Adrenal gland (tissue), 12 donors: ENCODE results near the gene ACY1. TPM values are rescaled to one million over a fixed set of nuclear protein-coding genes. Genes with fewer than 3 reads are reported as not detected.

ENCODE experiments used
- DNase-seq, 7 donors: peaks; one replicate each; pipeline ENCODE4 v3.0.0-alpha.2; 2019 to 2020
- H3K27ac ChIP-seq, 5 donors: fragments of 200-600 bp; sonication (generic) in 4 of 5; 1 replicate in 3 of 5; 2 replicates in 2 of 5; pipeline versions ENCODE4 v1.5.1 to v1.8.0; 2016 to 2020; ENCODE audit warnings: mild to moderate bottlenecking in 1 of 5
- H3K27me3 ChIP-seq: fragments of 200-600 bp; 2 replicates; pipeline ENCODE4 v1.8.0; 2021
- H3K36me3 ChIP-seq, 2 donors: fragments of 200-600 bp; replicated peaks in 1 of 2; 1 replicate in 1 of 2; 2 replicates in 1 of 2; pipeline versions ENCODE4 v1.5.1 to v1.8.0; 2018 to 2022
- H3K4me1 ChIP-seq, 2 donors: fragments of 200-600 bp; replicated peaks in 1 of 2; 1 replicate in 1 of 2; 2 replicates in 1 of 2; pipeline versions ENCODE4 v1.5.1 to v1.8.0; 2018 to 2021
- H3K4me3 ChIP-seq, 4 donors: fragments of 200-600 bp; sonication (generic) in 3 of 4; one replicate each; pipeline ENCODE4 v1.5.1; 2016 to 2018
- H3K9me3 ChIP-seq, 3 donors: fragments of 200-600 bp; sonication (generic) in 1 of 3; replicated peaks in 1 of 3; 1 replicate in 2 of 3; 2 replicates in 1 of 3; pipeline versions ENCODE4 v1.5.1 to v1.8.0; 2016 to 2021
- CTCF ChIP-seq, 6 experiments: fragments of 450-650 bp in 4 of 6; fragments of 200-600 bp in 2 of 6; sonication (generic) in 1 of 6; IDR thresholded peaks; 1 replicate in 5 of 6; 2 replicates in 1 of 6; pipeline versions ENCODE4 v1.5.1 to v1.8.0; 2016 to 2021; ENCODE audit warnings: antibody characterized with exemption in 6 of 6, mild to moderate bottlenecking in 2 of 6, moderate library complexity in 1 of 6
- POLR2A ChIP-seq, 2 donors: fragments of 450-650 bp; IDR thresholded peaks; one replicate each; pipeline ENCODE4 v1.6.1; 2017; ENCODE audit warnings: antibody characterized with exemption in 2 of 2, mild to moderate bottlenecking in 2 of 2, moderate library complexity in 1 of 2
- WGBS, 4 donors: extraction: QIAGEN DNeasy Blood & Tissue Kit in 2 of 4; methylation state at CpG; one replicate each; pipeline versions ENCODE4 v1.1.5 to v1.1.7; 2013 to 2017; 5-methylcytosine and 5-hydroxymethylcytosine counted together
- intact Hi-C, 2 donors: fragments of 100-400 bp; cut with DNase I; formaldehyde crosslinking; loops; one replicate each; pipeline versions ENCODE4 v1.14.1 to v1.15.0; 2022 to 2023
- polyA plus RNA-seq, 3 donors: library from polyadenylated mRNA; stranded (reverse); fragments of 200-250 nt in 2 of 3; fragments of 350-450 nt in 1 of 3; fragmentation: Illumina TruSeq in 1 of 3; extraction: RNeasy Lipid Tissue Mini Kit (QIAGEN cat#74804) in 1 of 3; gene quantifications; one replicate each; pipeline ENCODE4 v1.2.3, GENCODE V29; 2013 to 2014
- total RNA-seq, 9 donors: library from RNA; depleted of rRNA in 4 of 9; stranded (reverse); fragments of >200 nt in 4 of 9; fragments of 120-200 nt in 1 of 9; fragmentation: NEBNext Ultra II Directional in 1 of 9; extraction: Animal tissue kit (Norgen Biotek cat#: 25700) in 1 of 9; gene quantifications; one replicate each; pipeline versions ENCODE4 v1.1.0 to v1.2.4, GENCODE V29; 2013 to 2023
- donor health status: healthy with polysubstance abuse.
- donor health status: Bipolar disorder and iron deficiency.
- donor health status: DM: yes; HTN: yes; CAD: no.
- donor health status: DM: no; HTN: no; CAD: no.
- donor health status: DM: no; HTN: no; CAD: no.
- donor health status: DM: yes; HTN: yes; CAD: no.

Gene ACY1
- total and polyA plus RNA-seq, 12 donors: 37.3 to 122 (median 74.2) TPM

DNA sequence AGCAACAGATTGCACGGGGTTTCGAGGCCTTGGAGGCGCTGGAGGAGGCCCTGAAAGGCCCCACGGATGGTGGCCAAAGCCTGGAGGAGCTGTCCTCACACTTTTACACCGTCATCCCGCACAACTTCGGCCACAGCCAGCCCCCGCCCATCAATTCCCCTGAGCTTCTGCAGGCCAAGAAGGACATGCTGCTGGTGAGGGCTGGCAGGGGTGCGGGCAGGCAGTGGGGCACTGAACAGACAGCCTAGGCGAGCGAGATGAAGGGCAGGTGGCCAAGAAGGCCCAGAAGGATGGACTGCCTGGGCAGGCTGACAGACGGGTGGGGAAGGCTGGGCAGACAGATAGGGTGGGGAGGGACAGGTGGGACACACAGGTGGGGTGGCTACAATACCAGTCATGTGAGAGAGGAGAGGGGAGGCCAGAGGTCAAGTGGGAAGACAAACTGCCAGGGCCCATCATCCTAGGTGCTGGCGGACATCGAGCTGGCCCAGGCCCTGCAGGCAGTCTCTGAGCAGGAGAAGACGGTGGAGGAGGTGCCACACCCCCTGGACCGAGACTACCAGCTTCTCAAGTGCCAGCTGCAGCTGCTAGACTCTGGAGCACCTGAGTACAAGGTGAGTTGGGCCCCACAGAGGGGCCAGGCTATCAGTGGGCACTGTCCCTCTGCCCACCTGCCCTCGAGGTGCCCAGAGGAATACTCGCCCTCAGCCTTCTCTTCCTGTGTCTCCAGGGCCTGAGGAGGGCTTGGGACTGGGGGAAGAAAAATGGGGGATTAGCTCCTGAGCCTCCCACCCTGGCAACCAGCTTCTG lies 38.1 kb upstream of the ACY1 start:
- H3K4me3 ChIP-seq: no peak overlapping the region
- 83 to 94% (median 92%) methylated on average over 8 to 18 of the region's 18 CpGs for WGBS, 4 donors
- peaks cover 20 to 23% of the 10 kb centered on the region in 2 donors for H3K4me1 ChIP-seq
- no peaks in the 10 kb centered on the region for H3K9me3 ChIP-seq
- no peaks in the 10 kb centered on the region for H3K27me3 ChIP-seq
- peak in 3 of 7 donors; percentile 7 to 21 (median 15) for DNase-seq
- TF ChIP-seq POLR2A (IDR thresholded peaks at IDR 0.05) (no peak), CTCF (IDR thresholded peaks at IDR 0.05) (no peak)
- H3K36me3 ChIP-seq: peaks cover 0 to 30% of the 10 kb centered on the region in 2 donors
- H3K27ac ChIP-seq: no peak overlapping the region
- intact Hi-C loops: loop anchor here in 1 of 2 donors (10.0 kb wide), 1 partner anchor 50 kb away; the partner anchor contains the start of gene RPL29

DNA sequence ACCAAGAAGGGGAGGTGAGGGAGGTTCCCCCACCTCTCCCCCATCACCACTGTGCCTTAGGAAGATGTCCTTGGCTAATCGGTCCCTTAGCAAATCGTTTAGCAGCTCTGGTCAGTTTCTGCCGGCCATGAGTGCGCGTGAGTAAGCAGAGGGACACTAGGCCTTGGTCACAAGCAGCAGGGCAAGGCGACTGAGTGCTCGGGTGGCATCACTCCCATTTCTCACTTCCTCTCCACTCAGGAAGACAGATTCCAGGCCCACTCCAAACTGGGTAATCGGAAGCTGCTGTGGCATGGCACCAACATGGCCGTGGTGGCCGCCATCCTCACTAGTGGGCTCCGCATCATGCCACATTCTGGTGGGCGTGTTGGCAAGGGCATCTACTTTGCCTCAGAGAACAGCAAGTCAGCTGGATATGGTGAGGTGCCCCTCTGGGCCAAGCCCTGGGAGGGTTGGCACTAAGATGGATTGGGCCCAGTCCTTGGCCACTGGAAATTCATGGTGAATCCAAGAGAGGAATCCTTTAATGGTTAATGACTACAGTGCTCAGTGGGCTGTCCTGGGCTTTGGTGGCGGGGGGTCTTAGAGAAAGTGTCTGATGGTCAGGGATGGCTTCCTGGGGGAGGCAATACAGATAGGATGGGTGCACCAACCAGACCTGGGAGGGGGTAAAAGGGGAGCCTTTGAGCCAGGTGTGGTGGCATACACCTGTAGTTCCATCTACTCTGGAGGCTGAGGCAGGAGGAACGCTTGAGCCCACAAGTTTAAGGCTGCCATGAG lies 37.2 kb upstream of the ACY1 start:
- 88 to 93% (median 91%) methylated on average over 13 to 14 of the region's 14 CpGs for whole genome bisulfite sequencing, 4 donors
- Histone ChIP-seq H3K27ac (no peak overlapping the region), H3K4me3 (no peak overlapping the region), H3K27me3 (no peaks in the 10 kb centered on the region), H3K4me1 (peaks cover 13 to 14% of the 10 kb centered on the region in 2 donors), H3K9me3 (no peaks in the 10 kb centered on the region), H3K36me3 (peaks cover 0 to 30% of the 10 kb centered on the region in 2 donors)
- intact Hi-C loops: loop anchor here in 1 of 2 donors (10.0 kb wide), 1 partner anchor 49 kb away; the partner anchor contains the start of gene RPL29
- no peak for TF ChIP-seq POLR2A (IDR thresholded peaks at IDR 0.05)
- no peak for TF ChIP-seq CTCF (IDR thresholded peaks at IDR 0.05)
- DNase-seq: peak in 1 of 7 donors; percentile 4

GRCh38 chr3:51946796-51947195 lies 36.5 kb upstream of the ACY1 start:
- TF ChIP-seq POLR2A (IDR thresholded peaks at IDR 0.05) (no peak), CTCF (IDR thresholded peaks at IDR 0.05) (no peak)
- intact Hi-C loops: loop anchor here in 1 of 2 donors (10.0 kb wide), 1 partner anchor 48 kb away; the partner anchor contains the start of gene RPL29
- peak in 1 of 7 donors; percentile 4 for DNase-seq

More at GRCh38 chr3:51946796-51947195, 36.5 kb upstream of the ACY1 start:
- Histone ChIP-seq H3K36me3 (peaks cover 0 to 30% of the 10 kb centered on the region in 2 donors), H3K4me1 (peaks cover 11 to 12% of the 10 kb centered on the region in 2 donors), H3K4me3 (no peak overlapping the region), H3K27ac (no peak overlapping the region), H3K9me3 (no peaks in the 10 kb centered on the region), H3K27me3 (no peaks in the 10 kb centered on the region)
- 73 to 95% (median 84%) methylated on average over 3 to 4 of the region's 4 CpGs for WGBS, 4 donors
